Measurements from ENCODE around the gene TMEM132D. TPM values are rescaled to one million over a fixed set of nuclear protein-coding genes. Genes with fewer than 3 reads are reported as not detected.
"Not testable (repeated sequence)": the region's sequence is repeated elsewhere in the genome, so short reads cannot be mapped to it uniquely, and the experiment has no call there.

The TMEM132D gene
- total and polyA plus RNA-seq, 4 donors, result 0.06 to 0.20 (median 0.13) TPM

DNA sequence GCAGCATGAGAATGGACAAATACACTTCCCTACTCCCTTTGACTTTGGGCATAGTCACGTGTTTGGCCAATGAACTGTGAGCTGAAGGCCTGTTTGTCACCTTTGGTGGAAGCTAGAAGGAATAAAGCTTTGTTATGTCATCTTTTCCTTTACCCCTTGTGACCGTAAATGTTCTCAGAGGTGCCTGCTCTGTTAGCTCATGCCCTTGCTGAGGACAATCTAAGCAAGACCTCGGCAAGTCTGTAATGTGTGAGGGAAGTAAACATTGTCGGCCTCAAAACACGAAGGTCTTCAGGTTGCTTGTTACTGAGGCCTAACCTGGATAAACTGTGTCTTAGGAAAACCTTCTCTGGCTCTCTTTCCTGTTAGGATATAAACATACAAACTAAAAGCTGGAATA, 354.2 kb downstream of the TMEM132D start:
- DNase-seq (no peak), ATAC-seq (ENCODE audit: insufficient read depth, low FRiP score) (no peak)
- H3K4me1 ChIP-seq (ENCODE audit: control insufficient read depth in 5 of 5, insufficient read depth in 5 of 5, low read length in 5 of 5), result no peaks in the 10 kb centered on the region
- WGBS, 2 donors, result 54 to 72% methylated on average over 5 of the region's 5 CpGs
- H3K27ac ChIP-seq (ENCODE audit: low read depth in 1 of 2, low read length in 1 of 2), result no peak overlapping the region
- H3K9me3 ChIP-seq (ENCODE audit: control insufficient read depth in 4 of 4, insufficient read depth in 3 of 4, low read length in 3 of 4), result peaks cover 0 to 15% (median 1%) of the 10 kb centered on the region in 4 donors
- no peaks in the 10 kb centered on the region for H3K36me3 ChIP-seq (ENCODE audit: control insufficient read depth in 4 of 4, insufficient read depth in 4 of 4, low read length in 4 of 4)
- TF ChIP-seq, protein P1, sequence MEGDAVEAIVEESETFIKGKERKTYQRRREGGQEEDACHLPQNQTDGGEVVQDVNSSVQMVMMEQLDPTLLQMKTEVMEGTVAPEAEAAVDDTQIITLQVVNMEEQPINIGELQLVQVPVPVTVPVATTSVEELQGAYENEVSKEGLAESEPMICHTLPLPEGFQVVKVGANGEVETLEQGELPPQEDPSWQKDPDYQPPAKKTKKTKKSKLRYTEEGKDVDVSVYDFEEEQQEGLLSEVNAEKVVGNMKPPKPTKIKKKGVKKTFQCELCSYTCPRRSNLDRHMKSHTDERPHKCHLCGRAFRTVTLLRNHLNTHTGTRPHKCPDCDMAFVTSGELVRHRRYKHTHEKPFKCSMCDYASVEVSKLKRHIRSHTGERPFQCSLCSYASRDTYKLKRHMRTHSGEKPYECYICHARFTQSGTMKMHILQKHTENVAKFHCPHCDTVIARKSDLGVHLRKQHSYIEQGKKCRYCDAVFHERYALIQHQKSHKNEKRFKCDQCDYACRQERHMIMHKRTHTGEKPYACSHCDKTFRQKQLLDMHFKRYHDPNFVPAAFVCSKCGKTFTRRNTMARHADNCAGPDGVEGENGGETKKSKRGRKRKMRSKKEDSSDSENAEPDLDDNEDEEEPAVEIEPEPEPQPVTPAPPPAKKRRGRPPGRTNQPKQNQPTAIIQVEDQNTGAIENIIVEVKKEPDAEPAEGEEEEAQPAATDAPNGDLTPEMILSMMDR (IDR thresholded peaks at IDR 0.05; ENCODE audit: control extremely low read depth, extremely low read depth), result no peak
- H3K9ac ChIP-seq (ENCODE audit: insufficient read depth in 1 of 2, low read length in 2 of 2), result no peak overlapping the region
- no peaks in the 10 kb centered on the region for H3K27me3 ChIP-seq (ENCODE audit: control insufficient read depth in 3 of 3, insufficient read depth in 3 of 3, low read length in 2 of 3)
- no peak overlapping the region for H3K4me3 ChIP-seq

DNA sequence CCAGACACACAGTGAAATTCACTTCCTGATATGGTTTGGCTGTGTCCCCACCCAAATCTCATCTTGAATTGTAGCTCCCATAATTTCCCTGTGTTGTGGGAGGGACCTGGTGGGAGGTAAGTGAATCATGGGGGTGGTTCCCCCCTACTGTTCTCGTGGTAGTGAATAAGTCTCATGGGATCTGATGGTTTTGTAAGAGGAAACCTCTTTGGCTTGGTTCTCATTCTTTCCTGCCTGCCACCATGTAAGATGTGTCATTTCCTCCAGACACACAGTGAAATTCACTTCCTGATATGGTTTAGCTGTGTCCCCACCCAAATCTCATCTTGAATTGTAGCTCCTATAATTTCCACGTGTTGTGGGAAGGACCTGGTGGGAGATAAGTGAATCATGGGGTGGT, 354.8 kb downstream of the TMEM132D start:
- WGBS, 2 donors, result 61 to 70% methylated on average over 2 of the region's 2 CpGs
- not testable (repeated sequence) for ATAC-seq (ENCODE audit: insufficient read depth, low FRiP score); H3K27ac ChIP-seq (ENCODE audit: low read depth in 1 of 2, low read length in 1 of 2); DNase-seq; H3K27me3 ChIP-seq (ENCODE audit: control insufficient read depth in 3 of 3, insufficient read depth in 3 of 3, low read length in 2 of 3); H3K9ac ChIP-seq (ENCODE audit: insufficient read depth in 1 of 2, low read length in 2 of 2); H3K4me3 ChIP-seq; H3K4me1 ChIP-seq (ENCODE audit: control insufficient read depth in 5 of 5, insufficient read depth in 5 of 5, low read length in 5 of 5); H3K36me3 ChIP-seq (ENCODE audit: control insufficient read depth in 4 of 4, insufficient read depth in 4 of 4, low read length in 4 of 4)
- H3K9me3 ChIP-seq (ENCODE audit: control insufficient read depth in 4 of 4, insufficient read depth in 3 of 4, low read length in 3 of 4), result peaks cover 0 to 15% (median 0%) of the 10 kb centered on the region in 4 donors

DNA sequence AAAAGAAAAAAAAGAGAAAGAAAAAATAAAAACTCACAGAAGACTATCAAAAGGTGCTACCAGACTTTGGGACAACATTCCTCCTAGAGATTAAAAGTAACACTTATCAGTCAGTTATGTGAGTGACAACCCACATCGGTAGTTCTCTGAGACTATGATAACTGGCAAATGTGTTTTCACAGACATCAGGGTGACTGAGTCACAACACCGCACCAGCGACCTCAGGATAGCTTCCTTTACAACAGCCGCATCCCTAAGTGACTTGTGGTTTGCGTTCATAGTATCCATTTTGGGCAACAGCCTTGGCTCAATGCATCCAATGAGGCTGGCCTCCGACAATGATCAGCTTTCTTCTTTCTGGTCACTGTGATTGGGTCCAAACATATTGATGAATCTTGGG, 359.1 kb downstream of the TMEM132D start:
- H3K9ac ChIP-seq (ENCODE audit: insufficient read depth in 1 of 2, low read length in 2 of 2), result no peak overlapping the region
- peaks cover 0 to 4% (median 0%) of the 10 kb centered on the region in 4 donors for H3K9me3 ChIP-seq (ENCODE audit: control insufficient read depth in 4 of 4, insufficient read depth in 3 of 4, low read length in 3 of 4)
- H3K4me3 ChIP-seq, result no peak overlapping the region
- no peaks in the 10 kb centered on the region for H3K36me3 ChIP-seq (ENCODE audit: control insufficient read depth in 4 of 4, insufficient read depth in 4 of 4, low read length in 4 of 4)
- ATAC-seq (ENCODE audit: insufficient read depth, low FRiP score) (no peak), DNase-seq (no peak)
- no peak overlapping the region for H3K27ac ChIP-seq (ENCODE audit: low read depth in 1 of 2, low read length in 1 of 2)
- TF ChIP-seq, protein P1 (IDR thresholded peaks at IDR 0.05; ENCODE audit: control extremely low read depth, extremely low read depth), result no peak
- no peaks in the 10 kb centered on the region for H3K27me3 ChIP-seq (ENCODE audit: control insufficient read depth in 3 of 3, insufficient read depth in 3 of 3, low read length in 2 of 3)
- 84 to 92% methylated on average over 6 of the region's 6 CpGs for WGBS, 2 donors
- H3K4me1 ChIP-seq (ENCODE audit: control insufficient read depth in 5 of 5, insufficient read depth in 5 of 5, low read length in 5 of 5), result no peaks in the 10 kb centered on the region

DNA sequence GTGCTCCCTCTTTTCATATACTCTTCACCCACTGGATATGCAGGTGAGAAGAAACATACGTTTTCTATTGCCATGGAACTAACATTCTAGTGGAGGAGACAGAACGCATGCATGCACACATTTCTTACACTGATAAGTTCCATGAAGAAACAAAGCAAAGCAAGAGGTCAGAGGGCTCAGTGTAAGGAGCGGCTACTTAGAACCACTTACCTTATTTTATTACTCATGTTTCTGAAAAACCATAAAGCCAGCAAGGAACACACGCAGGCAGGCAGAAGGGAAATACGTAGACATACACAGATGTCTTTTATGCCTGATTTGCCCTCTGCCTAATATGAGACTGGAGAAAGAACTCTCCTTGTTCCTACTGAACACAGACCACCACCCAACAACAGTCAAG, 362.9 kb downstream of the TMEM132D start:
- Histone ChIP-seq H3K36me3 (ENCODE audit: control insufficient read depth in 4 of 4, insufficient read depth in 4 of 4, low read length in 4 of 4) (no peaks in the 10 kb centered on the region), H3K9ac (ENCODE audit: insufficient read depth in 1 of 2, low read length in 2 of 2) (no peak overlapping the region), H3K27me3 (ENCODE audit: control insufficient read depth in 3 of 3, insufficient read depth in 3 of 3, low read length in 2 of 3) (no peaks in the 10 kb centered on the region), H3K4me3 (no peak overlapping the region), H3K9me3 (ENCODE audit: control insufficient read depth in 4 of 4, insufficient read depth in 3 of 4, low read length in 3 of 4) (peaks cover 0 to 2% (median 0%) of the 10 kb centered on the region in 4 donors), H3K4me1 (ENCODE audit: control insufficient read depth in 5 of 5, insufficient read depth in 5 of 5, low read length in 5 of 5) (no peaks in the 10 kb centered on the region), H3K27ac (ENCODE audit: low read depth in 1 of 2, low read length in 1 of 2) (no peak overlapping the region)
- 74 to 82% methylated on average over 5 of the region's 5 CpGs for WGBS, 2 donors
- ATAC-seq (ENCODE audit: insufficient read depth, low FRiP score), result no peak
- no peak for DNase-seq
- TF ChIP-seq, protein P1 (IDR thresholded peaks at IDR 0.05; ENCODE audit: control extremely low read depth, extremely low read depth), result no peak
